Omental fat pad (tissue), 4 donors: ENCODE measurements around the gene CKS1B. TPM values are rescaled to one million over a fixed set of nuclear protein-coding genes. Genes with fewer than 3 reads are reported as not detected.

Experiments
- ATAC-seq: fragments of 150-250 bp; one replicate; pipeline ENCODE4 v1.9.1; 2016; ENCODE audit warnings: mild to moderate bottlenecking, moderate library complexity; ENCODE audit not compliant: low FRiP score
- DNase-seq: peaks from one replicate; pipeline ENCODE4 v3.0.0-alpha.2; 2019; ENCODE audit warnings: low spot score
- CTCF ChIP-seq, 3 donors: fragments of 450-650 bp; IDR thresholded peaks; one replicate each; pipeline ENCODE4 v1.5.1; 2016 to 2017; ENCODE audit warnings: antibody characterized with exemption in 3 of 3, mild to moderate bottlenecking in 3 of 3, moderate library complexity in 2 of 3
- total RNA-seq, 4 donors: library from RNA; depleted of rRNA; stranded (reverse); fragments of >200 nt; gene quantifications; one replicate each; pipeline ENCODE4 v1.1.0, GENCODE V29; 2016

The CKS1B gene
- total RNA-seq, 4 donors from 2014 or later: 34.0 to 72.8 (median 43.2) TPM

GRCh38 chr1:154948079-154948478 is 26.4 kb upstream of the CKS1B start:
- ATAC-seq: no peak
- DNase-seq: no peak
- no peak for TF ChIP-seq CTCF (IDR thresholded peaks at IDR 0.05)

DNA sequence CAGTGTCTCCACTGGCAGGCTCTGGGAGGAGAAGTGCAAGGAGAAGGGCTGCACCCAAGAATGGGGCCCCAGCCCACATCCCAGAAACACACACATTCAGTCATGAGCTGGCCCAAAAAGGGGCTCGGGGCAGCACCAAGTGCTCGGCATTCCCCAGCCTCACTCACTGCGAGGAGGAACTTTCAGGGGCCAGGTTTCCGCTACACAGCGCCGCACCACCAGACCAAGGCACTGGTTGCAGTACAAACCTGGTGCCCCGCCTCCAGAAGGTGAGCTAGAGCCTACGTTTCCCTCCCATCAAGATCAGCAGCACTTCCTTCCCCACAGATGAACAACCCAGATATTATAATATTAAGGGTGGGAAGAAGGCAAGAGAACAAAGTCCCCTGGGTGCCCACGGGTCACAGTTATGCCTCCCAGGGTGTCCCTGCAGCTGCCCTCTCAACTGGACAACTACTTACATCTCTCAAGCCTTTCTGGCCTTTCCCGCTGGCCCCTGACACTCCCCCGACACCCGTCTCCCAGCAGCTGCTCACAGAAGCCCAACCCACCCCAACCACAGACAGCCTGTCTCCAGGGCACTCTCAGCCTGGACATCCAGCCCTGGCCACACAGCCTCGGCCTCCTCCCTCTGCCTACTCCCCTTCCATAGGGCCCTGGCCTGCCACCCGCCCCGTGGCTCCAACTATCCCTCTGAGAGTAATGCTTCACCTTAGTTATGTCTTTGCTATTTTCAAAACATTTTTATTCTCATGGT is 22.4 kb upstream of the CKS1B start:
- no peak for DNase-seq
- TF ChIP-seq CTCF (IDR thresholded peaks at IDR 0.05): no peak
- ATAC-seq: no peak

GRCh38 chr1:154952664-154953063 is 21.8 kb upstream of the CKS1B start:
- no peak for TF ChIP-seq CTCF (IDR thresholded peaks at IDR 0.05)
- DNase-seq (no peak), ATAC-seq (no peak)

GRCh38 chr1:154953611-154954038 is 20.9 kb upstream of the CKS1B start:
- DNase-seq (no peak), ATAC-seq (no peak)
- TF ChIP-seq CTCF (IDR thresholded peaks at IDR 0.05): no peak

DNA sequence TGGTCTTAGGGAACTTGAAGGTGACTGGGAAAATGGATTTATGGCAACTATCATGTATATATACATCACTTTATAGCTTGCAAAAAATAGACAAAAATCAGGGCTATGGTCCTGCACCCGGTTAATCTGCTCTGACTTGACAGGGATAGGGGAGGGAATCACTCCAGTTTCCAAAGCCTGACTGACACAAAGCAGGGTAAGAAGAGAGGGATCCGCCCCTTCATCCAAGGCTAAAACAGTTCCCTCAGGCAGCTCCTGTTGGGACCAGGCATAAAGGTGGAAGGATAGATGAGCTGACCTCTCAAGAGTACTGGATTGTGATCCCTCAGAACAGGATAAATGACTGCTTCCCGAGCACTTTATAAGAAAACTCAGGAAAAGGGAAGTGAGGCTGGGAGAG is 19.9 kb upstream of the CKS1B start:
- TF ChIP-seq CTCF (IDR thresholded peaks at IDR 0.05): no peak
- ATAC-seq: no peak
- no peak for DNase-seq

GRCh38 chr1:154955039-154955717 is 19.3 kb upstream of the CKS1B start:
- ATAC-seq: peak; percentile 1
- TF ChIP-seq CTCF (IDR thresholded peaks at IDR 0.05): no peak
- no peak for DNase-seq
